OCI-LY1 (cell line): ENCODE measurements around the gene FBXO7.

Experiments used
- EZH2 ChIP-seq: fragments of 200-600 bp; sonication (generic), shearing (Covaris generic); IDR thresholded peaks from 2 replicates; pipeline ENCODE4 v1.8.0; 2017; ENCODE audit warnings: borderline replicate concordance, mixed run types, mild to moderate bottlenecking, antibody characterized with exemption, low read length, moderate library complexity, mixed read lengths
- TF ChIP-seq, protein P1 (sequence below): fragments of 200-600 bp; sonication (generic), shearing (Covaris generic); IDR thresholded peaks from 2 replicates; pipeline ENCODE4 v1.5.1; 2017; ENCODE audit warnings: mild to moderate bottlenecking, antibody characterized with exemption, low read length, moderate library complexity, mixed read lengths

DNA sequence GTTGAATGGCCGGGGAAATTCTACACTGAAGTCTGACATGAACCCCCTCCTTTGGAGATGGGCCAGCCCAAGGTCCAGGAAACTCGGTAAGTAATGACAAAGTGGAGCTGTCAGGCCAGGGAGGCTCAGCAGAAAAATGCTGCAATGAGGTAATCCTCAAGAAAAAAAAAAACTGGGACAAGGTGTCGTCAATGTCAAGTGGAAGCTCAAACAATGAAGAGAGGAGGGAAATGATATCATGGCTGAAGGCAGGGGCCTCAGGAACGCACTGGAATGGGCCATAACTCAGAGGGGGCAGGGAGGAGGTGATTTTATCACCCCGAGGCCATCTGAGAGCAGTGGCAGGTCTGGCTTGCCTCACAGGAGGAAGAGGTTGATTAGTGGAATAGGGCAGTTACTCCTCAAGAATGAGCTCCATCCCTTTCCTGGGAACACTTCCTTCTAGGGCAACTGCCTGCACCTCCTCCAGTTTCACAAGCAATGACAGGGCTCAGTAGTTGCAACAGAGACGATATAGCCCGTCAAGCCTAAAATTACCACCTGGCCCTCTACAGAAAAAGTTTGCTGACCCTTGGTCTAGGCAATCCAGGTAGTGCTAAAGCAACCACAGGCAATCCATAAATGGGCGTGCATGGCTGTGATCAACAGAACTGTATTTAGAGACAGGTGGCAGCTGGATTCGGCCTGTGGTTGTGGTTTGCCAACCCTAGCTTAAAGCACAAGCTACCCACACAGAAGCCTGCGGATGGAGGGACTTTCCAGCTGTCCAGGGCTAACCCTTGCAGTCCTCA lies 65.2 kb downstream of the FBXO7 start:
- TF ChIP-seq, protein P1, sequence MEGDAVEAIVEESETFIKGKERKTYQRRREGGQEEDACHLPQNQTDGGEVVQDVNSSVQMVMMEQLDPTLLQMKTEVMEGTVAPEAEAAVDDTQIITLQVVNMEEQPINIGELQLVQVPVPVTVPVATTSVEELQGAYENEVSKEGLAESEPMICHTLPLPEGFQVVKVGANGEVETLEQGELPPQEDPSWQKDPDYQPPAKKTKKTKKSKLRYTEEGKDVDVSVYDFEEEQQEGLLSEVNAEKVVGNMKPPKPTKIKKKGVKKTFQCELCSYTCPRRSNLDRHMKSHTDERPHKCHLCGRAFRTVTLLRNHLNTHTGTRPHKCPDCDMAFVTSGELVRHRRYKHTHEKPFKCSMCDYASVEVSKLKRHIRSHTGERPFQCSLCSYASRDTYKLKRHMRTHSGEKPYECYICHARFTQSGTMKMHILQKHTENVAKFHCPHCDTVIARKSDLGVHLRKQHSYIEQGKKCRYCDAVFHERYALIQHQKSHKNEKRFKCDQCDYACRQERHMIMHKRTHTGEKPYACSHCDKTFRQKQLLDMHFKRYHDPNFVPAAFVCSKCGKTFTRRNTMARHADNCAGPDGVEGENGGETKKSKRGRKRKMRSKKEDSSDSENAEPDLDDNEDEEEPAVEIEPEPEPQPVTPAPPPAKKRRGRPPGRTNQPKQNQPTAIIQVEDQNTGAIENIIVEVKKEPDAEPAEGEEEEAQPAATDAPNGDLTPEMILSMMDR: no peak
- TF ChIP-seq EZH2: no peak
